ENCODE data around the gene PLXND1. TPM values are rescaled to one million over a fixed set of nuclear protein-coding genes. Genes with fewer than 3 reads are reported as not detected.
"Not testable (repeated sequence)": the region's sequence is repeated elsewhere in the genome, so short reads cannot be mapped to it uniquely, and the experiment has no call there.

PLXND1 gene
- polyA plus RNA-seq, 4 donors, result 120 to 148 (median 124) TPM

DNA sequence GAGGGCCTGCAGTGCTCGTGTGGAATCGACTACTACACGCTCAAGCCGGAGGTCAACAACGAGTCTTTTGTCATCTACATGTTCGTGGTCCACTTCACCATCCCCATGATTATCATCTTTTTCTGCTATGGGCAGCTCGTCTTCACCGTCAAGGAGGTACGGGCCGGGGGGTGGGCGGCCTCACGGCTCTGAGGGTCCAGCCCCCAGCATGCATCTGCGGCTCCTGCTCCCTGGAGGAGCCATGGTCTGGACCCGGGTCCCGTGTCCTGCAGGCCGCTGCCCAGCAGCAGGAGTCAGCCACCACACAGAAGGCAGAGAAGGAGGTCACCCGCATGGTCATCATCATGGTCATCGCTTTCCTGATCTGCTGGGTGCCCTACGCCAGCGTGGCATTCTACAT, 74.2 kb downstream of the PLXND1 start:
- DNase-seq (ENCODE audit: low read depth in 4 of 4, low spot score in 3 of 4), result no peak

DNA sequence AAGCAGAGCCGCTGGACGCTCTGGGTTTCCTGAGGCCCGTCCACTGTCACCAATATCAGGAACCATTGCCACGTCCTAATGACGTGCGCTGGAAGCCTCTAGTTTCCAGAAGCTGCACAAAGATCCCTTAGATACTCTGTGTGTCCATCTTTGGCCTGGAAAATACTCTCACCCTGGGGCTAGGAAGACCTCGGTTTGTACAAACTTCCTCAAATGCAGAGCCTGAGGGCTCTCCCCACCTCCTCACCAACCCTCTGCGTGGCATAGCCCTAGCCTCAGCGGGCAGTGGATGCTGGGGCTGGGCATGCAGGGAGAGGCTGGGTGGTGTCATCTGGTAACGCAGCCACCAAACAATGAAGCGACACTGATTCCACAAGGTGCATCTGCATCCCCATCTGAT, 74.8 kb downstream of the PLXND1 start:
- DNase-seq (ENCODE audit: low read depth in 4 of 4, low spot score in 3 of 4), result no peak

DNA sequence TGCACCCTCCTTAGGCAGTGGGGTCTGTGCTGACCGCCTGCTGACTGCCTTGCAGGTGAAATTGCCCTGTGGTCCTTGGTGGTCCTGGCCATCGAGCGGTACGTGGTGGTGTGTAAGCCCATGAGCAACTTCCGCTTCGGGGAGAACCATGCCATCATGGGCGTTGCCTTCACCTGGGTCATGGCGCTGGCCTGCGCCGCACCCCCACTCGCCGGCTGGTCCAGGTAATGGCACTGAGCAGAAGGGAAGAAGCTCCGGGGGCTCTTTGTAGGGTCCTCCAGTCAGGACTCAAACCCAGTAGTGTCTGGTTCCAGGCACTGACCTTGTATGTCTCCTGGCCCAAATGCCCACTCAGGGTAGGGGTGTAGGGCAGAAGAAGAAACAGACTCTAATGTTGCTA, 75.7 kb downstream of the PLXND1 start:
- no peak for DNase-seq (ENCODE audit: low read depth in 4 of 4, low spot score in 3 of 4)

DNA sequence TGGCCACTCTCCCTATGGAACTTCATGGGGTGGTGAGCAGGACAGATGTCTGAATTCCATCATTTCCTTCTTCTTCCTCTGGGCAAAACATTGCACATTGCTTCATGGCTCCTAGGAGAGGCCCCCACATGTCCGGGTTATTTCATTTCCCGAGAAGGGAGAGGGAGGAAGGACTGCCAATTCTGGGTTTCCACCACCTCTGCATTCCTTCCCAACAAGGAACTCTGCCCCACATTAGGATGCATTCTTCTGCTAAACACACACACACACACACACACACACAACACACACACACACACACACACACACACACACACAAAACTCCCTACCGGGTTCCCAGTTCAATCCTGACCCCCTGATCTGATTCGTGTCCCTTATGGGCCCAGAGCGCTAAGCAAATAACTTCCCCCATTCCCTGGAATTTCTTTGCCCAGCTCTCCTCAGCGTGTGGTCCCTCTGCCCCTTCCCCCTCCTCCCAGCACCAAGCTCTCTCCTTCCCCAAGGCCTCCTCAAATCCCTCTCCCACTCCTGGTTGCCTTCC, 76.2 kb downstream of the PLXND1 start:
- DNase-seq (ENCODE audit: low read depth in 4 of 4, low spot score in 3 of 4), result no peak

DNA sequence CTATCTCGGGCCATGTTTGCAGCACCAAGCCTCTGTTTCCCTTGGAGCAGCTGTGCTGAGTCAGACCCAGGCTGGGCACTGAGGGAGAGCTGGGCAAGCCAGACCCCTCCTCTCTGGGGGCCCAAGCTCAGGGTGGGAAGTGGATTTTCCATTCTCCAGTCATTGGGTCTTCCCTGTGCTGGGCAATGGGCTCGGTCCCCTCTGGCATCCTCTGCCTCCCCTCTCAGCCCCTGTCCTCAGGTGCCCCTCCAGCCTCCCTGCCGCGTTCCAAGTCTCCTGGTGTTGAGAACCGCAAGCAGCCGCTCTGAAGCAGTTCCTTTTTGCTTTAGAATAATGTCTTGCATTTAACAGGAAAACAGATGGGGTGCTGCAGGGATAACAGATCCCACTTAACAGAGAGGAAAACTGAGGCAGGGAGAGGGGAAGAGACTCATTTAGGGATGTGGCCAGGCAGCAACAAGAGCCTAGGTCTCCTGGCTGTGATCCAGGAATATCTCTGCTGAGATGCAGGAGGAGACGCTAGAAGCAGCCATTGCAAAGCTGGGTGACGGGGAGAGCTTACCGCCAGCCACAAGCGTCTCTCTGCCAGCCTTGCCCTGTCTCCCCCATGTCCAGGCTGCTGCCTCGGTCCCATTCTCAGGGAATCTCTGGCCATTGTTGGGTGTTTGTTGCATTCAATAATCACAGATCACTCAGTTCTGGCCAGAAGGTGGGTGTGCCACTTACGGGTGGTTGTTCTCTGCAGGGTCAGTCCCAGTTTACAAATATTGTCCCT, 76.9 kb downstream of the PLXND1 start:
- no peak for DNase-seq (ENCODE audit: low read depth in 4 of 4, low spot score in 3 of 4)

DNA sequence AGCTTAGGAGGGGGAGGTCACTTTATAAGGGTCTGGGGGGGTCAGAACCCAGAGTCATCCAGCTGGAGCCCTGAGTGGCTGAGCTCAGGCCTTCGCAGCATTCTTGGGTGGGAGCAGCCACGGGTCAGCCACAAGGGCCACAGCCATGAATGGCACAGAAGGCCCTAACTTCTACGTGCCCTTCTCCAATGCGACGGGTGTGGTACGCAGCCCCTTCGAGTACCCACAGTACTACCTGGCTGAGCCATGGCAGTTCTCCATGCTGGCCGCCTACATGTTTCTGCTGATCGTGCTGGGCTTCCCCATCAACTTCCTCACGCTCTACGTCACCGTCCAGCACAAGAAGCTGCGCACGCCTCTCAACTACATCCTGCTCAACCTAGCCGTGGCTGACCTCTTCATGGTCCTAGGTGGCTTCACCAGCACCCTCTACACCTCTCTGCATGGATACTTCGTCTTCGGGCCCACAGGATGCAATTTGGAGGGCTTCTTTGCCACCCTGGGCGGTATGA, 77.8 kb downstream of the PLXND1 start, which contains the start of gene RHO:
Gene RHO, plus strand, starts transcription at position 51 of the 512 bp plus-strand sequence. Its CDS starts 95 bp downstream, at position 146.
- no peak for DNase-seq (ENCODE audit: low read depth in 4 of 4, low spot score in 3 of 4)

DNA sequence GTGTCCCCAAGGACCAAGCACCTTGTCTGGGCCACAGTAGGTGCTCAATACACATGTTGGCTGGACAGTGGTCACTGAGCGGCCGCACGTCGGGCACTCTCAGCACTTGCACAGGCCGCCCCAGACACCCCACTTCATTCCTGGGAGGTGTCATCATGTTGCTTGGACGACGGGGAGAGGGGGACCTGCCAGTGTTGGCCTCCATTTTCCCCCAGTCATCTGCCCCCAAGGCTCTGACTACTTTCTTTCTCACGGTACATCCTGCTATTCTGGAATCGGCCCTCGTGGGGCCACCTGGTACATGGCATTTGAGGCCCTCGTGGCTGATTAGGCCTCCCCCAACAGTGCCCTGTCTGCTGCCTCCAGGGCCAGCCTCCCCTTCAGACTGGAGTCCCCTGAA, 79.2 kb downstream of the PLXND1 start:
- no peak for DNase-seq (ENCODE audit: low read depth in 4 of 4, low spot score in 3 of 4)

DNA sequence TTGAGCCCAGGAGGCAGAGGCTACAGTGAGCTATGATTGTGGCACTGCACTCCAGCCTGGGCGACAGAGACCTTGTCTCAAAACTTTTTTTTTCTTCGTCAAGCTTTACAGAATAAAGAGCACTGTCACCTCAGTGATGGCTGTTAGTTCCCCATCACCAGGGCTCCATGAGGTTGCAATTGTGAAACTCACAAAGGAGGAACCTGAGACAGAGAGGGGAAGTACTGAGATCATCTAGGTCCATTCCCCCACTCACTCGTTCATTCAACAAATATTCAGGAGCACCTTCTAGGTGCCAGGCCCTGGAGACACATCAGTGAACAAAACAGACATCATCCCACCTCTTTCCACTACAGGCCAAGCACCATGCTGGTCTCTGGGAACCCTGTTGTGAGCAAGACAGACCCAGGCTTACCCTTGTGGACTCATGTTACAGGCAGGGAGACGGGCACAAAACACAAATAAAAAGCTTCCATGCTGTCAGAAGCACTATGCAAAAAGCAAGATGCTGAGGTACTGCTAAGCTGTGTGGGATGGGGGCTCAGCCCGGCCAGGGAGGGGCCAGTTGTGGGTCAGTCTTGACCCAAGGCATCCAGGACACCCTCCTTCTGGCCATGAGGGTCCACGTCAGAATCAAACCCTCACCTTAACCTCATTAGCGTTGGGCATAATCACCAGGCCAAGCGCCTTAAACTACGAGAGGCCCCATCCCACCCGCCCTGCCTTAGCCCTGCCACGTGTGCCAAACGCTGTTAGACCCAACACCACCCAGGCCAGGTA, 80.2 kb downstream of the PLXND1 start:
- DNase-seq (ENCODE audit: low read depth in 4 of 4, low spot score in 3 of 4), result no peak

DNA sequence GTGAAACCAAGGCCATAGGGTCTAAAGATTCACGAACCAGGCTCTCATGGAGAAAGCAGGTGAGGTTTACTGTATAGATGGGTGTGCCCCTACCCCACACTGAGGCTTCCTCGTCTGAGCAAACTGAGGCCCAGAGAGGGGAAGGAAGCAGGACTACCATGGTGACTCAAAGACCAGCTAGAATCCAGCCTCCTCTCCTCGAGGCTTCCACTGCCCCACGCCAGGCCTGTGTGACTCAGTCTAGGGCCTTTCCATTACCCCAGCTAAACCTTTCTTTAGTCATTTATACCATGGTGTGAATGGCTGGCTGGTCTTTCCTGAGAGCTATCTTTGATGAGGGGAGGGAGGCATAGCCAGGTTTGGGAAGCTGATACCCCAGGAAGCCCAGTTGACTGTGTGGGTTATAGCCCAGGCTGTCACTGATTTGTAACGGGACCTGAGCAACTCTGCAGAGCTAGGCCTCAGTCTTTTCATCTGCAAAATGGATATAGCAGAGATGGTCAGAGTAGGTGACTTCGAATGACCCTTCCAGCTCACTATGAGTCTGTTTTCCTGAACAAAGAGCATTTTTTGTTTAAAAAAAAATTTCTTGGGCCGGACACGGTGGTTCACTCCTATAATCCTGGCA, 81.0 kb downstream of the PLXND1 start:
- no peak for DNase-seq (ENCODE audit: low read depth in 4 of 4, low spot score in 3 of 4)

DNA sequence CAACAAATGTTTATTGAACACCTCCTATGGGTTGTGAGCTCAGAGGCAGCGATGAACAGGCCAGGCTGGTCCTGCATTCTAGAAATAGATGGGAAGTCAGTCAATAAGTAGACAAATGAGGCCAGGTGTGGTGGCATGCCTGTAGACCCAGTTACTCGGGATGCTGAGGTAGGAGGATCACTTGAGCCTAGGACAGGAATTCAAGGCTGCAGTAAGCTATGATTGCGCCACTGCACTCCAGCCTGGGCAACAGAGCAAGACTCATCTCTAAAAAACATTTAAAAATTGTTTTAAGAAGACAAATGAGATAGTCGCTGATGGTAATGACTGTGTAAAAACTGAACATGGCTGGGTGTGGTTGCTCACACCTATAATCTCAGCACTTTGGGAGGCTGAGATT, 82.4 kb downstream of the PLXND1 start:
- no peak for DNase-seq (ENCODE audit: low read depth in 4 of 4, low spot score in 3 of 4)

DNA sequence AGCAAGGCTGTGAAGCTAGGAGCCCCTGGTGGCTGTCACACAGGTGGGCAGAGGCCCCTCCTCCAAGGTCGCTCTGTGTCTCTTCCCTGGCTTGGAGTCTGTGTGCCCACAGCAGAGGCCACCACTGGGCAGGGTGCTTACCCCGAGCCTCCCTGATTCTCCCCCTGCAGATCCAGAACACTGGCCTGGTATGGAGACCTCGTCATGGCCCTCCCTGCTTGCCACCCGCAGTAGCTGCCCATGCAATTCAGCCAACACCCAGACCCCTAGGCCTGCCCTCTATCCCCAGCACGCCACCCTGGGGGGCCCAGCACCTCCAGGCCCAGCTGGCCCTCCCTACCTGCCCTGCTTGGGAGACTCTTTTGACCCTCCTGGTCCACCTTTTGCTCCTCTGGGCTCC, 83.5 kb downstream of the PLXND1 start:
- no peak for DNase-seq (ENCODE audit: low read depth in 4 of 4, low spot score in 3 of 4)

DNA sequence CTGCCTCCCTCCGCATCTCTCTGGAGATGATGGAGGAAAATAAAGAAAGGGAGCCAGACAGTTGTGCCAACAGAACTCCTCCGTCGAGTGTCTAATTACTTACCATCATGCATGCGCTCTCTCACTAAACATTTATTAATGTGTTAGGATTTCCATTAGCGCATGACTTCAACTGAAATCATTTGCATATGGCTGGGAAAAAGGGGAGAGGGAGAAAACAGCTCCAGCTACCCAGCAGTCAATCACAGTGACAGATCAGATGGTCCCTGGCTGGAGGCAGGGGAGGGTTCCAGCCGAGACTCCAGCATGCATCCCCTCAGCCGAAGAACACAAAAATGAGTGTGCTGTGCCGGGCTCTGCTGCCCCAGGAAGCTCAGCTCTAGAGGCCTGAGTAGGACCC, 84.9 kb downstream of the PLXND1 start:
- DNase-seq (ENCODE audit: low read depth in 4 of 4, low spot score in 3 of 4), result no peak

DNA sequence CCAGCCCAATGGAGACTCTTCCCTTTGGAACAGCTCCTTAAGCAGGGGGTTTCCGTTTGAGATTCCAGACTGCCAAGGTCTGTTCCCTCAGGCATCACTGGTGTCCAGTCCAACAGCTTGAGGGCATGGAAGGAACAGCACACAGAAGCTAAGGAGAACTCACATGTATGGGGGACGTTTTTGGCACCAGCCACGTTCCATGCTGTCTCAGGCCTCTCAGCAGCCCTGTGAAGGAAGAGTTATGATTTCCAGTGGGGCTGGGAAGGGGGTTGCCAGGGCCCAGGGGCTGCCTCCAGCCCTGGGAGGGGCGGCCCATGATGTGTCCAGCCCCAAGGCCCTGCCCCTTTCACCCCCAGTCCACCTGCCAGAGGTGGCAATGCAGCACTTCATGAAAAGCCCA, 85.5 kb downstream of the PLXND1 start:
- DNase-seq (ENCODE audit: low read depth in 4 of 4, low spot score in 3 of 4), result no peak

DNA sequence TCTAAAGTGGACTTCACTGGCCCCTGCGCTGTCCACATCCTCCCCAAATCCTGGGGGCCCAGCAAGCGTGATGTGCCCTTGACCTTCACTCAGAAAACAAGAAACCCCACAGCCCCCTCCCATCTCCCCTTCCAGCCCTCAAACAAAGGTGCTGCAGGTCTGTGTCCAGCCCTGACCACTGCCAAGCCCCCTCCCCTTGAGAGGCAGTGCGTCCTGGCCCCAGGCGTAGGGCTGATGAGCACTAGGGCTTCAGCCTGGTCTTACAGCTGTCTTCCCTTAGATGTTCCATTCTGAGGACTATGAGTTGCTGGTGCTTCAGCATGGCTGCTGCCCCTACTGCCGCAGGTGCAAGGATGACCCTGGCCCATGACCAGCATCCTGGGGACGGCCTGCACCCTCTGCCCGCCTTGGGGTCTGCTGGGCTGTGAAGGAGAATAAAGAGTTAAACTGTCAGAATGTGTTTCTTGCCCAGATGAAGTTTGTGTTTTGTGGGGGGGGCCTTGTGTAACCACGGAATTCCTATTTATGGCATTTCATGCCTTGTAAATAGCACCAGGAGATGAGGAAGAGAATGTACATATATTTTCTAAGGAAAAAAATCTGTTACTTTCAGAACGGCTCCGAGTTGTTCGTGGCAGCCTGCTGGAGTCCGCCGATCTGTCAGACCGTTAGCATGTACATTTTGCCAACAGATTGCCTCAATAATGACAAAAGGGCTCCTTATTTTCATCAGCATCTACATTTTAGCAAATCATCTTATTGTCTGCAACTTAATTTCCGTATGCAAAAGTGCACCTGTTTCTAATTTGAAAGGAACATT, 86.4 kb downstream of the PLXND1 start:
- no peak for DNase-seq (ENCODE audit: low read depth in 4 of 4, low spot score in 3 of 4)

DNA sequence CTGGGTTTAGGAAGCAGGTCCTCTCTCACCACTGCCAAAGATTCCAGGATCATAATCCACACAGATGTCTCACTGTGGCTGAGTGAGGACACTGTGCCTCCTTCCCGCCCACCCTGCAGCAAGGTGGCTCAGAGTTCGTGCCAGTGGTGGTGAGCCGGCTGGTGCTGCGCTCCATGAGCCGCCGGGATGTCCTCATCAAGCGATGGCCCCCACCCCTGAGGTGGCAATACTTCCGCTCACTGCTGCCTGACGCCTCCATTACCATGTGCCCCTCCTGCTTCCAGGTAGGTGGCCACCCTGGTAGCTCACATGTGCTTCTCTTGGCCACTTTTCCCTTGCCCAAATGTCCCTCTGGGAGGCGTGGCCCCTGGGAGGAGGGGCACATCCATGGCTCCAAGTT, 87.0 kb downstream of the PLXND1 start:
- no peak for DNase-seq (ENCODE audit: low read depth in 4 of 4, low spot score in 3 of 4)

DNA sequence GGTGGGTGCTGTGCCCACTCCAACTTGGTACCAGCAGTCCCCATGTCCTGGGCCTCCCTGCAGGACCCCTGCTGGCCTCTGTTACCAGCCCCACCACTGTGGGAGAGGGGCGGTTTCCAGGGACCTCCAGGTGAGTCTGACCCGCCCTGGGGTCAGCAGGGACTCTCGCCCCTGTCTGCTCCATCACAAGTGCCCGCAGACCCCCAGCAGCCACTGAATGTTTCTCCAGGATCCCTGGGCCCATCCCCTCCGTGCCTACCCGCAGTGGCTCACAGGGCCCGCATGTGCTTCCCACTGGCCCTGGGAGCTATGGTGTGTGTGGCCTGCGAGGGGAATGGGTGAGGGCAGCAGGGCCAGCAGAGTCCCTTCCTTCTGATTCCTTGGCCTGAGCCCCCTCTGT, 87.9 kb downstream of the PLXND1 start:
- no peak for DNase-seq (ENCODE audit: low read depth in 4 of 4, low spot score in 3 of 4)

DNA sequence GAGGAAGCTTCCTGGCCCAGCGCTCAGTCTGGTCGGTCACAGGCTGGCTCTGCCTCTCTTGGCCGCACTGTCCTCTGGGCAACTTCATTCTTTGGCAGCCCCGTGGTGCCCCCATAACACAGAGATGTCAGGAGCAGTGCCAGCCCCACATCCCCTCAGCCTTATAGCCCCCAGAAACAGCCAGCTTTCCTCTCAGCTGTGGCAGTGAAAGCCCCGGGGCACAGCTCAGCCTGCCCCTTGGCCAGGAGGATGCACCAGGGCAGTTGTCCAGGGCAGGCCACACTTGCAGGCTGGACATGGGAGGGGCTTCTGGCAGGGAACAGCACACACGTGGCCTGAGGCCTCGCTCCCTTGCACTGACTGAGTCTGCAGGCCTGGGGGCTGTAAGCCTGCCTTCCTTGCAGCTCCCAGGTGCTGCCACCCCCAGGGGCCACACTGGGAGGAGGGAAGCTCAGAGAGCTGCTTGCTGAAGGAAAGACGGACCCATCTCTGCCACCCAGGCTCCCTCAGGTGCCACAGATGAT, 88.4 kb downstream of the PLXND1 start:
- DNase-seq (ENCODE audit: low read depth in 4 of 4, low spot score in 3 of 4), result no peak

DNA sequence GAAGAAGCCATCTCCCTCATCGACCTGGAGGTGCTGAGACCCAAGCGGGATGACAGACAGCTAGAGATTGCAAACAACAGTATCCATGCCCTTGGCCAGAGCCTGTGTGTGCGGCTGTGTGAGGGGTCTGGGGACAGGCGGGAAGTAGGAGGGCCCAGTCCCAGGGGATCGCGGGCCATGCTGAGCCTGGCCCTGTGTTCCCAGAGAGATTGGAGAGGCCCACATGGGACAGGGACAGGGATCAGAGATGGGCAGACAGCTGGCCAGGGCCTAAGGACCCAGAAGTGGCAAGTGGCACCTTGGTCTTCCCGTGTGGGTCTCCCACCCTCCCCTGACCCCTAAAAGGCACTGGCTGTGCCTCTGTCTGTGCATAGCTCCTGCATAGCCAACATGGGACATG, 89.0 kb downstream of the PLXND1 start:
- no peak for DNase-seq (ENCODE audit: low read depth in 4 of 4, low spot score in 3 of 4)

DNA sequence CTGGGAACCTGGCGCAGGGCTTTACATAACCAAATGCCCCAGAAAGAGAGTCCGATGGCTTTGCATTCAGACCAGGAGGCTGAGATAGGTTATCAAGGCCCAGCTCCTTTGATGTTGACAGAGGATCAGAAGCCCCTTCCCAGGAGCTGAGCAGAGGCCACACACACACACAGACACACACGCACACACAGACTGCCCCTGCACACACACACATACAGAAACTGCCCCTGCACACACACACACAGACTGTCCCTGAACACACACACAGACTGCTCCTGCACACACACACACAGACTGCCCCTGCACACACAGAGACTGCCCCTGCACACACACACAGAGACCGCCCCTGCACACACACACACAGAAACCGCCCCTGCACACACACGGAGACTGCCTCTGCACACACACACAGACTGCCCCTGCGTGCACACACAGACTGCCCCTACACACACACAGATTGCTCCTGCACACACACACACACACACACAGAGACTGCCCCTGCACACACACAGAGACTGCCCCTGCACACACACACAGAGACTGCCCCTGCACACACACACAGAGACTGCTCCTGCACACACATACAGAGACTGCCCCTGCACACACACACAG, 90.5 kb downstream of the PLXND1 start:
- DNase-seq (ENCODE audit: low read depth in 4 of 4, low spot score in 3 of 4), result not testable (repeated sequence)

Data from left renal pelvis (tissue), 4 donors.